Measurements from ENCODE around the gene ARMC2.

Gene ARMC2

DNA sequence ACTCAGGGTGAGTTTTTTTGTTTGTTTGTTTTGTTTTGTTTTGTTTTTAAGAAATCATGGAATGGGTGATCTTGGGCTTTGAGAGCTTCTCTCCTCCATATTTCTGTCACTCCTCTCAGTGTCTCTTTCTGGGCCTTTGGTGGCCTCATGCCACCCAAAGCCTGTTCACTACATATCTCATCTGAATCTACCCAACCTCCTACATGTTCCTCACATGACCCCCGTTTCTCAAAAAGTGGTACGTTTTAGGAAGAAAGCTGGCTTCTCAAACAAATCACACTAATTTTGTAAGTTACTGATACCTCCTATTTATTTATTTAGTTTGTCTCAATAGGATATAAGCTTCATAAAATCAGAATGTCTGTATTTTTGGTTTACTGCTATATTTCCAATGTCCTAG lies 166.4 kb downstream of the ARMC2 start:
- Histone ChIP-seq H3K4me3 (ENCODE audit: low read length) (no peak overlapping the region), H3K4me1 (ENCODE audit: control insufficient read depth, low read length) (peaks cover 40% of the 10 kb centered on the region), H3F3A (ENCODE audit: control insufficient read depth, insufficient read depth) (peaks cover 8% of the 10 kb centered on the region), H3K4me2 (ENCODE audit: low read length) (no peak overlapping the region; the same call in 1 of the 2 replicates), H3K27me3 (ENCODE audit: control insufficient read depth, low read length) (no peaks in the 10 kb centered on the region), H3K9me2 (replicated peaks; ENCODE audit: control insufficient read depth, low read length) (no peaks in the 10 kb centered on the region), H3K9me3 (ENCODE audit: control insufficient read depth, insufficient read depth, low read length) (no peaks in the 10 kb centered on the region), H4K20me1 (ENCODE audit: control insufficient read depth, insufficient read depth, low read depth, low read length) (no peaks in the 10 kb centered on the region), H3K36me3 (ENCODE audit: control insufficient read depth, low read length) (no peaks in the 10 kb centered on the region), H3K27ac (ENCODE audit: low read depth, low read length) (no peak overlapping the region), H3K79me2 (ENCODE audit: control insufficient read depth, low read length) (no peaks in the 10 kb centered on the region)
- TF ChIP-seq, protein P1, sequence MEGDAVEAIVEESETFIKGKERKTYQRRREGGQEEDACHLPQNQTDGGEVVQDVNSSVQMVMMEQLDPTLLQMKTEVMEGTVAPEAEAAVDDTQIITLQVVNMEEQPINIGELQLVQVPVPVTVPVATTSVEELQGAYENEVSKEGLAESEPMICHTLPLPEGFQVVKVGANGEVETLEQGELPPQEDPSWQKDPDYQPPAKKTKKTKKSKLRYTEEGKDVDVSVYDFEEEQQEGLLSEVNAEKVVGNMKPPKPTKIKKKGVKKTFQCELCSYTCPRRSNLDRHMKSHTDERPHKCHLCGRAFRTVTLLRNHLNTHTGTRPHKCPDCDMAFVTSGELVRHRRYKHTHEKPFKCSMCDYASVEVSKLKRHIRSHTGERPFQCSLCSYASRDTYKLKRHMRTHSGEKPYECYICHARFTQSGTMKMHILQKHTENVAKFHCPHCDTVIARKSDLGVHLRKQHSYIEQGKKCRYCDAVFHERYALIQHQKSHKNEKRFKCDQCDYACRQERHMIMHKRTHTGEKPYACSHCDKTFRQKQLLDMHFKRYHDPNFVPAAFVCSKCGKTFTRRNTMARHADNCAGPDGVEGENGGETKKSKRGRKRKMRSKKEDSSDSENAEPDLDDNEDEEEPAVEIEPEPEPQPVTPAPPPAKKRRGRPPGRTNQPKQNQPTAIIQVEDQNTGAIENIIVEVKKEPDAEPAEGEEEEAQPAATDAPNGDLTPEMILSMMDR (IDR thresholded peaks at IDR 0.05; ENCODE audit: low read depth, low read length, poor library complexity, severe bottlenecking): no peak
- no peak for TF ChIP-seq EZH2phosphoT487 (IDR thresholded peaks at IDR 0.05; ENCODE audit: borderline replicate concordance, low read length)

DNA sequence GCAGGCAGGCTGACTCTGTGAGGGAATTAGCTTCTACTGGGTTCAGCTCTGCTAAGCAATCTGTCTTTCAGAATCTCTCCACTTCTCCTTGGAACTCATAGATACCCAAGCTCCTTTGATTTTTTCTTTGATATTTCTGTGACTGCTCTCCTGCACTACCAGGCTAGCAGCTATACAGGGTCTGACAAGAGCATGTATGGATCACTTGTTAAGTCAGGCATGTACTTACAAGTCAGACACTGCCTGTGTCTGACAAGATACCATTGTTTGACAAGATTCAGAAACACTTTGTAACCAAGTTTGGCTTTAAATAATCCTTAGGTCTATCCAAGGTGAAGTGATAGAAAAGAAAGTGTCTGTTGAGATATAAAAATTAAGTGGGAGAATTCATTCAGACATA lies 167.0 kb downstream of the ARMC2 start:
- H3K4me2 ChIP-seq (ENCODE audit: low read length): no peak overlapping the region

DNA sequence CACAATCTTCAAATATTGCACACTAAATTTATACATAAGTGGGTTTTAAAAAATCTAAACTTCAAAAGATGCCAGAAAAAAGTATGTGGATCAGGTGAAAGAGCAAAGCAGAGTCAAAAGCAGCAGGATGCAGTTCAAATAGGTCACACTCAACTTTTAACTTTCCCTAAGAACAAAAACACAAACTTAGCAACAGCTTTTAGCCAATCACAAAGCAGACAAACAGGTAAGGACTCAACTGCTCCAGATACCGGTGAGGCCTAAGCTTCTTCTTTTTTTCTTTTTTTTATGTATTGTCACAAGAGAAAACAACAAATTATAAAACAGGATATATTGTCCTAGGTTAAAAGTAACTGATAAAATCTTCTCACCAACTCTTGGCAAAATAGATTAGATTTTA lies 171.7 kb downstream of the ARMC2 start:
- TF ChIP-seq, protein P1 (IDR thresholded peaks at IDR 0.05; ENCODE audit: low read depth, low read length, poor library complexity, severe bottlenecking): no peak
- TF ChIP-seq EZH2phosphoT487 (IDR thresholded peaks at IDR 0.05; ENCODE audit: borderline replicate concordance, low read length): no peak
- no peaks in the 10 kb centered on the region for H3K9me3 ChIP-seq (ENCODE audit: control insufficient read depth, insufficient read depth, low read length)
- peaks cover 27% of the 10 kb centered on the region for H3K4me1 ChIP-seq (ENCODE audit: control insufficient read depth, low read length)

More for the DNA sequence above, 167.0 kb downstream of the ARMC2 start:
- H3K9me3 ChIP-seq (ENCODE audit: control insufficient read depth, insufficient read depth, low read length): no peaks in the 10 kb centered on the region
- H3K4me3 ChIP-seq (ENCODE audit: low read length): no peak overlapping the region
- H3K79me2 ChIP-seq (ENCODE audit: control insufficient read depth, low read length): no peaks in the 10 kb centered on the region
- H3K9me2 ChIP-seq (replicated peaks; ENCODE audit: control insufficient read depth, low read length): no peaks in the 10 kb centered on the region
- no peaks in the 10 kb centered on the region for H3K36me3 ChIP-seq (ENCODE audit: control insufficient read depth, low read length)
- no peaks in the 10 kb centered on the region for H4K20me1 ChIP-seq (ENCODE audit: control insufficient read depth, insufficient read depth, low read depth, low read length)
- no peaks in the 10 kb centered on the region for H3K27me3 ChIP-seq (ENCODE audit: control insufficient read depth, low read length)
- peaks cover 8% of the 10 kb centered on the region for H3F3A ChIP-seq (ENCODE audit: control insufficient read depth, insufficient read depth)
- H3K27ac ChIP-seq (ENCODE audit: low read depth, low read length): no peak overlapping the region
- peaks cover 37% of the 10 kb centered on the region for H3K4me1 ChIP-seq (ENCODE audit: control insufficient read depth, low read length)
- TF ChIP-seq, protein P1 (IDR thresholded peaks at IDR 0.05; ENCODE audit: low read depth, low read length, poor library complexity, severe bottlenecking): no peak
- TF ChIP-seq EZH2phosphoT487 (IDR thresholded peaks at IDR 0.05; ENCODE audit: borderline replicate concordance, low read length): no peak

More for the DNA sequence above, 171.7 kb downstream of the ARMC2 start:
- Histone ChIP-seq H3K36me3 (ENCODE audit: control insufficient read depth, low read length) (no peaks in the 10 kb centered on the region), H3F3A (ENCODE audit: control insufficient read depth, insufficient read depth) (no peaks in the 10 kb centered on the region), H3K27ac (ENCODE audit: low read depth, low read length) (no peak overlapping the region), H3K79me2 (ENCODE audit: control insufficient read depth, low read length) (no peaks in the 10 kb centered on the region), H3K9me2 (replicated peaks; ENCODE audit: control insufficient read depth, low read length) (no peaks in the 10 kb centered on the region), H3K27me3 (ENCODE audit: control insufficient read depth, low read length) (no peaks in the 10 kb centered on the region), H4K20me1 (ENCODE audit: control insufficient read depth, insufficient read depth, low read depth, low read length) (no peaks in the 10 kb centered on the region), H3K4me2 (ENCODE audit: low read length) (no peak overlapping the region), H3K4me3 (ENCODE audit: low read length) (no peak overlapping the region)

Data from DOHH2 (cell line).